CD4-positive, CD25-positive, alpha-beta regulatory T cell (primary cell): ENCODE data around the gene WBP1. TPM values are rescaled to one million over a fixed set of nuclear protein-coding genes. Genes with fewer than 3 reads are reported as not detected.
A peak's percentile ranks its signal among the peaks of the same experiment; 100 is the strongest.

Experiments
- ATAC-seq, 2 donors: fragments of 150-1000 bp; cut with Tn5 transposase; one replicate each; pipeline ENCODE4 v1.10.0; 2021; ENCODE audit warnings: low read depth in 2 of 2, moderate number of reproducible peaks in 2 of 2, moderate library complexity in 1 of 2
- DNase-seq, 3 donors: peaks; one replicate each; pipeline versions ENCODE4 v3.0.0 to v3.0.0-alpha.2; 2012 to 2022; ENCODE audit warnings: mixed read lengths in 1 of 3
- H3K27ac ChIP-seq: one replicate; pipeline ENCODE4 v1.7.0; 2013; ENCODE audit warnings: mild to moderate bottlenecking, low read length; ENCODE audit not compliant: insufficient read depth, poor library complexity, severe bottlenecking
- H3K27me3 ChIP-seq: one replicate; pipeline ENCODE4 v1.7.0; 2013; ENCODE audit warnings: low read length; ENCODE audit not compliant: control insufficient read depth, insufficient read depth
- H3K36me3 ChIP-seq: one replicate; pipeline ENCODE4 v1.7.0; 2013; ENCODE audit warnings: mild to moderate bottlenecking, low read length, moderate library complexity; ENCODE audit not compliant: control insufficient read depth, insufficient read depth
- H3K4me1 ChIP-seq: 2 replicates; pipeline ENCODE4 v1.7.0; 2013; ENCODE audit warnings: mild to moderate bottlenecking, low read length; ENCODE audit not compliant: insufficient read depth, control insufficient read depth, poor library complexity, severe bottlenecking
- H3K4me3 ChIP-seq: one replicate; pipeline ENCODE4 v1.7.0; 2013; ENCODE audit warnings: low read depth, mild to moderate bottlenecking, low read length, moderate library complexity
- H3K9me3 ChIP-seq, 2 experiments: 1 replicate in 1 of 2; 2 replicates in 1 of 2; pipeline ENCODE4 v1.7.0; 2013; ENCODE audit warnings: low read length in 2 of 2, mild to moderate bottlenecking in 1 of 2, moderate library complexity in 1 of 2; ENCODE audit not compliant: control insufficient read depth in 2 of 2
- H3K27ac Mint-ChIP-seq, 3 donors: one replicate each; pipeline ENCODE4 v1.8.0; 2020 to 2022; ENCODE audit warnings: mild to moderate bottlenecking in 3 of 3, mixed read lengths in 3 of 3, moderate library complexity in 2 of 3
- H3K27me3 Mint-ChIP-seq: one replicate; pipeline ENCODE4 v1.8.0; 2022; ENCODE audit warnings: mild to moderate bottlenecking, mixed read lengths
- H3K36me3 Mint-ChIP-seq: one replicate; pipeline ENCODE4 v1.8.0; 2020; ENCODE audit warnings: mixed read lengths
- H3K4me1 Mint-ChIP-seq, 4 donors: one replicate each; pipeline ENCODE4 v1.8.0; 2020 to 2022; ENCODE audit warnings: mixed read lengths in 4 of 4, mild to moderate bottlenecking in 1 of 4
- H3K4me3 Mint-ChIP-seq, 4 donors: one replicate each; pipeline ENCODE4 v1.8.0; 2020 to 2022; ENCODE audit warnings: mild to moderate bottlenecking in 4 of 4, mixed read lengths in 4 of 4, moderate library complexity in 3 of 4
- H3K9me3 Mint-ChIP-seq, 7 donors: one replicate each; pipeline ENCODE4 v1.8.0; 2020 to 2022; ENCODE audit warnings: mixed read lengths in 7 of 7, mild to moderate bottlenecking in 3 of 7, moderate library complexity in 2 of 7
- polyA plus RNA-seq, 4 donors: library from polyadenylated mRNA; unstranded; fragments of 300-500 nt; fragmentation: Illumina TruSeq; gene quantifications; one replicate each; pipeline ENCODE4 v1.2.3, GENCODE V29; 2021
- total RNA-seq: library from RNA; stranded (reverse); gene quantifications from one replicate; pipeline ENCODE4 v1.2.3, GENCODE V29; 2022

The WBP1 gene
- total and polyA plus RNA-seq, 5 donors from 2014 or later = 33.5 to 79.5 (median 37.8) TPM

DNA sequence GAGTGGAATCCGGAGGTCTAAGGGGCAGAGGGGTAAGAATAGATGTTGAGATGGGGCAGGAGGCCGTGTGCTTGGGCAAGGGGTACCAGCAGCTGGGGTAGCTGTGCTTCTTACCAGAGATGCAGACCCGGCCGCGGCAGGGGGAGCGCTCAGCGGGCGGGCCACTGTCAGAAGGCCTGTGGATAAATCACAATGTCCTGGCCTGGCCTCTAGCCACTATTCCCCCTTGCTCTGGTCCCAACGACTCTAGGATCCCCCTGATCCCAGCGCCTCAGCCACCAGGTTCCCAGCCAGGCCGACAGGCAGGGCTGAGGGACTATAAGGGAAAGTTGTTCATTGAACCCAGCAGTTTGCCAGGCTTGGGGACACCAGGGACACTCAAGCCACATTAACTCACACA lies 27.7 kb upstream of the WBP1 start:
- ATAC-seq (no peak), DNase-seq (no peak)
- Mint-ChIP-seq H3K27ac (no peak overlapping the region), H3K4me1 (no peaks in the 10 kb centered on the region), H3K27me3 (peaks cover 4% of the 10 kb centered on the region), H3K9me3 (no peaks in the 10 kb centered on the region), H3K36me3 (peaks cover 7% of the 10 kb centered on the region), H3K4me3 (peak overlapping the region in 1 of 4 donors; percentile 34)
- Histone ChIP-seq H3K36me3 (peaks cover 3% of the 10 kb centered on the region), H3K4me3 (no peak overlapping the region), H3K27ac (no peak overlapping the region), H3K4me1 (no peaks in the 10 kb centered on the region), H3K9me3 (no peaks in the 10 kb centered on the region), H3K27me3 (no peaks in the 10 kb centered on the region)

DNA sequence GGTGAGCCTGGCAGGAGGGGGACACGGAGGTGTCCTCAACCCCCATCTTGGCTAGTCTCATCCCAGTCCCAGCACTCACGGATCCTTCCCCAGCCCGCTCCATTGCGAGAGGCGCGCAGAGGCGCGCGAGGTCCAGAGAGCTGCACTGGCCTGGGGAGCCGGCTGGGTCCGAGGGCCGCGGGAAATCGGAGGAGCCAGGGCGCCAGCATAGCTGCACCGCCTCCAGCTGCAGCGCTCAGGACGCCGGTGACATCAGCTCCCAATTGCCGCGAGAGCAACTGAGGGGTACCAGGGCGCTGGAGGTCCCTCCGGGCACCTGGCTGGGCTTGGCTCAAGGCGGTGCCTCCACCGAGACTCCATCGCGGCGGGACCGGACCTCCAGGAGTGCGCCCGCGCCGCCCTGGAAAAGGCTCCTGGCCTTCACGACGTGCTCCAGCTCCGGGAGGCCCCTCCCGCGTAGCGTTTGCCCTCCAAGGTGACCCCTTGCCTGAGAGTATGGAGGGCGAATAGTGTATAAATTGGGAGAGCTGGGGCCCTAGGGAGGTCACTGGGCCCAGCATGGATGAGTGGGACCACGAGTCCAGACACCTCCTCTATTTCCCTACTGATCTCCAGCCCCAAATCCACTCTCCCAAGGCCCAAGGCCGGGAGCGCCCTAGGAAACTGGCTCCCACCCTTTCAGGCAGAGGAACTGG lies 22.0 kb upstream of the WBP1 start:
- no peaks in the 10 kb centered on the region for H3K9me3 Mint-ChIP-seq
- Histone ChIP-seq H3K27ac (no peak overlapping the region), H3K9me3 (no peaks in the 10 kb centered on the region), H3K36me3 (no peaks in the 10 kb centered on the region), H3K4me1 (peaks cover 9% of the 10 kb centered on the region), H3K4me3 (no peak overlapping the region), H3K27me3 (peaks cover 8% of the 10 kb centered on the region)
- peaks cover 21% of the 10 kb centered on the region for H3K27me3 Mint-ChIP-seq
- ATAC-seq (no peak), DNase-seq (no peak)
- H3K4me1 Mint-ChIP-seq = peaks cover 0 to 10% (median 2%) of the 10 kb centered on the region in 4 donors
- no peak overlapping the region for H3K27ac Mint-ChIP-seq
- no peaks in the 10 kb centered on the region for H3K36me3 Mint-ChIP-seq
- H3K4me3 Mint-ChIP-seq = no peak overlapping the region

DNA sequence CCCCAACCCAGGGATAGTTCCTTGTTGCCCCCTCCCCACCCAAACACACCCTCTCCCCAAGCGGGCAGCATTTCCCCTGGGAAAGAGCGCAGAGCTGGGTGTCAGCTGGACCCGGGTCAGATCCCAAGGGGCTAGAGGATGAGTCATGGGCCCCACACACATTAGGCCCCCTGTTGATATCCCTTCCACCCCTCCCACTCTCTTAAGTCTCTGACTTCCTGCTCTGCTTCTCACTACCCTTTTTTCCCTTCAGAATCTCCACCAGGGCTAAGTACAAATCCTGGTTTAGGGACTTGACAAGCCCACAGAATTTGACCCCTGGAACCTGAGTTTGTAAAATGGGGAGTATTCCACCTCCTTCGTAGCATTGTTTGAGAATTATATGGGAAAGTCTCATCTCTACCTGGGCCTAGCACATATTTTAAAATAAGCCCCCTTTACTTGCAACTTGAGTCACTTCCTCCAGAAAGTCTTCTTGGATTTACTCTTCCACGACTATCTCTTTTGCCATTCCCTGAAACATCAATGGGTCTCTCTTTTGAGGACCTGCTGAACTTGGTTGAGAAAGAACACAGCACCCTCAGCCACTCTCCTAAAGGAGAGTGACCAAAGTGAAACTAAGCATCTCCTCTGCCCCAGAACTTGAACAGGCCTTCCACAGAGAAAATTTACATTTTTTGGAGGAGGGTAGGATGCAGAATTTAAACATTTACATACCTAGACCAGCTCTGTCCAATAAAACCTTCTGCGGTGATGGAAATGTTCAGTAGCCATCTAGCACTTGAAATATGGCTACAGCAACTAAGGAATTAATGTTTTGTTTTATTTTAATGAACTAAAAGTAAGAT lies 21.2 kb upstream of the WBP1 start:
- Mint-ChIP-seq H3K4me3 (no peak overlapping the region), H3K27ac (no peak overlapping the region), H3K36me3 (no peaks in the 10 kb centered on the region), H3K27me3 (peaks cover 25% of the 10 kb centered on the region), H3K4me1 (peaks cover 0 to 11% (median 2%) of the 10 kb centered on the region in 4 donors), H3K9me3 (no peaks in the 10 kb centered on the region)
- Histone ChIP-seq H3K4me1 (peaks cover 17% of the 10 kb centered on the region), H3K36me3 (no peaks in the 10 kb centered on the region), H3K4me3 (no peak overlapping the region), H3K27me3 (peaks cover 9% of the 10 kb centered on the region), H3K9me3 (no peaks in the 10 kb centered on the region), H3K27ac (no peak overlapping the region)
- DNase-seq (no peak), ATAC-seq (no peak)

DNA sequence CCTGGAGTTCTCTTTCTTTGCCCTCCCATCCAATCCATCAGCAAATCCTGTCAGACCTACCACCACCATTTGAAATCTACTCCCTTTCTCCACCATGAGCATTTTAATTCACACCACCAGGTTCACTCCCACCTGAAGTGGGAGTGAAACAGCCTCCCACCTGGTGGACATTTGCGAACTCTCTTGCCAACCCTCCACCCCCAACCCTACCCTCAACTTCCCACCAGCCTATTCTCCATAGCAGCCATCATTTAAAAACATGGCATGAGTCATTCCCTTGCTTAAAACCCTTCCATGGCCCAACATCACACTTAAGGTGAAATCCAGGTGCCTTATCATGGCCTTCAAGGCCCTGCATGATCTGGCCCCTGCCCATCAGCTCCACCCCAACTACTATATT lies 20.0 kb upstream of the WBP1 start:
- no peak for ATAC-seq
- no peaks in the 10 kb centered on the region for H3K9me3 ChIP-seq
- no peak overlapping the region for H3K27ac Mint-ChIP-seq
- no peak overlapping the region for H3K4me3 Mint-ChIP-seq
- H3K27ac ChIP-seq = no peak overlapping the region
- H3K9me3 Mint-ChIP-seq = no peaks in the 10 kb centered on the region
- peaks cover 13% of the 10 kb centered on the region for H3K27me3 ChIP-seq
- peaks cover 33% of the 10 kb centered on the region for H3K27me3 Mint-ChIP-seq
- no peak overlapping the region for H3K4me3 ChIP-seq
- DNase-seq = no peak
- no peaks in the 10 kb centered on the region for H3K36me3 ChIP-seq
- H3K4me1 Mint-ChIP-seq = peaks cover 0 to 16% (median 3%) of the 10 kb centered on the region in 4 donors
- peaks cover 20% of the 10 kb centered on the region for H3K4me1 ChIP-seq
- no peaks in the 10 kb centered on the region for H3K36me3 Mint-ChIP-seq

DNA sequence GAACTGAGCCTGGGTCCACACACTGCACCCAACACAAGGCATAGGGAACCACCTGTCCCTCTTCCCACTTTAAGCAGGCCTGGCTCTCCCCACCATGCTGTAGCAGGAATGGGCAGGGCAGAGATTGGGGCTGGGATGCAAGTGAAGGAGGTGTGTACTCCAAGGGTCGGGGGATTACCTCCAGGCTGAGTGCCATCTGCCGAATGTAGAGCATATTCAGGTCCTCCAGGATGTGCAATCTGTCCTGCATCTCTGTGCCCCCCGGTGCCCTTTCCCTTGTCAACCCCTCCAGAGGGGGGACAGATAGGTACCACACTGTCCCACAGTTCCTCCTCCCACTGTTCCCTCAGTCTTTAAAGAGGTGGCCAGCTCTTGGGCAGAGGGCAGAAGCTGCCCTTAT lies 18.9 kb upstream of the WBP1 start:
- no peak overlapping the region for H3K4me3 Mint-ChIP-seq
- peaks cover 40% of the 10 kb centered on the region for H3K27me3 Mint-ChIP-seq
- no peak overlapping the region for H3K4me3 ChIP-seq

DNA sequence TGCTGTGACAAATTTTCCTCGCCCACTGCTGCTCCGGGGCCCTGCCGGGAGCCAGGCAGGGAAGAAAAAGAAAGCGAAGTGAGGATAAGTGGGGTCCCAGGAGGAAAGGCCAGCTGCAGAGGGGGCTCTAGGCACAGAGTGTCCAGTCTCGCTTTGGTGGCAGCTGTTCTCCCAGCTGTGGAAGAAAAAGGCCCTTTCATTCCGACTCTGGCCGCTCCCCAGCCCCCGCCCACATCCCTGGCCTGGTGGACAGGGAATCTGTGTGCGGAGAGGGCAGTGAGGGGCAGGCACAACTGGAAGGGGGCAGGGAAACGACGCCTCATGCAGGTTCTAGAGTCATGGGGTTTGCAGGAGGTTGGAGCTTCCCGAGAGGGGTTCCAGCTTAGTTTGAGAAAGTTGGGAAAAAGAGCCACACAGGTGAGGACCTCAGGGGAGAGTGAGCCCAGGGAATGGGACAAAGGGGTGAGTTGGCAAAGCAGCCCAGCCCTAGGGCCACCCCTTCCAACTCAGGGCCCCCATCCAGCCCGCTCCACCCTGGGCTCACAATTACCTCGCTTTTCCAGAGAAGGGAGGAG lies 18.3 kb upstream of the WBP1 start:
- H3K27ac Mint-ChIP-seq = peak overlapping the region in 1 of 3 donors; percentile 40
- ATAC-seq = no peak
- DNase-seq = no peak

More for the DNA sequence above, 18.9 kb upstream of the WBP1 start:
- Histone ChIP-seq H3K27ac (no peak overlapping the region), H3K36me3 (no peaks in the 10 kb centered on the region), H3K4me1 (peaks cover 20% of the 10 kb centered on the region), H3K9me3 (no peaks in the 10 kb centered on the region), H3K27me3 (peaks cover 15% of the 10 kb centered on the region)
- ATAC-seq = no peak
- Mint-ChIP-seq H3K9me3 (no peaks in the 10 kb centered on the region), H3K36me3 (no peaks in the 10 kb centered on the region), H3K27ac (no peak overlapping the region), H3K4me1 (peaks cover 0 to 16% (median 3%) of the 10 kb centered on the region in 4 donors)
- no peak for DNase-seq

GRCh38 chr2:74440378-74441169 lies 17.7 kb upstream of the WBP1 start:
- Histone ChIP-seq H3K36me3 (no peaks in the 10 kb centered on the region), H3K4me3 (no peak overlapping the region), H3K27ac (no peak overlapping the region), H3K4me1 (peaks cover 20% of the 10 kb centered on the region), H3K27me3 (peaks cover 15% of the 10 kb centered on the region), H3K9me3 (no peaks in the 10 kb centered on the region)
- Mint-ChIP-seq H3K27me3 (peaks cover 51% of the 10 kb centered on the region), H3K4me1 (peaks cover 0 to 16% (median 3%) of the 10 kb centered on the region in 4 donors), H3K9me3 (no peaks in the 10 kb centered on the region), H3K4me3 (peak overlapping the region; percentile 33 to 76 (median 46)), H3K27ac (no peak overlapping the region), H3K36me3 (no peaks in the 10 kb centered on the region)
- DNase-seq (peak in 1 of 3 donors; percentile 58), ATAC-seq (peak; percentile 56 to 65)

More for the DNA sequence above, 18.3 kb upstream of the WBP1 start:
- Histone ChIP-seq H3K4me1 (peaks cover 20% of the 10 kb centered on the region), H3K27me3 (peaks cover 15% of the 10 kb centered on the region), H3K27ac (no peak overlapping the region), H3K9me3 (no peaks in the 10 kb centered on the region), H3K36me3 (no peaks in the 10 kb centered on the region), H3K4me3 (no peak overlapping the region)
- no peaks in the 10 kb centered on the region for H3K9me3 Mint-ChIP-seq
- H3K4me1 Mint-ChIP-seq = peaks cover 0 to 16% (median 3%) of the 10 kb centered on the region in 4 donors
- H3K36me3 Mint-ChIP-seq = no peaks in the 10 kb centered on the region
- peaks cover 45% of the 10 kb centered on the region for H3K27me3 Mint-ChIP-seq
- H3K4me3 Mint-ChIP-seq = peak overlapping the region in 2 of 4 donors; percentile 13 to 36
